Measurements from ENCODE around the gene IFT80.

IFT80 gene

DNA sequence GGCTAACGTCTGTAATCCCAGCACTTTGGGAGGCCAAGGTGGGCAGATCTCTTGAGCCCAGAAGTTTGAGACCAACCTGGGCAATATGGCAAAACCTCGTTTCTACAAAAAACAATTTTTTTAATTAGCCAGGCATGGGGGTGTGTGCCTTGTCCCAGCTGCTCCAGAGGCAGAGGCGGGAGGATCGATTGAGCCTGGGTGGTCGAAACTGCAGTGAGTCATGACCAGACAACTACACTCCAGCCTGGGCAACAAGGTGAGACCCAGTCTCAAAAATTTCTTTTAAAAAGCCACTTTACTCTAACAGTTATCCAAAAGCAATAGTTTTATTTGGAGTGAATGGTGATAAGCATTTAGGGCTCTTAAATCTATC lies 38.0 kb upstream of the IFT80 start:
- peaks cover 7% of the 10 kb centered on the region; the same call in 1 of the 2 replicates for H4K20me1 ChIP-seq (ENCODE audit: control insufficient read depth, insufficient read depth, low read depth, low read length)
- H3K27me3 ChIP-seq (ENCODE audit: control insufficient read depth, low read length) = no peaks in the 10 kb centered on the region
- no peaks in the 10 kb centered on the region for H3K9me2 ChIP-seq (replicated peaks; ENCODE audit: control insufficient read depth, low read length)
- TF ChIP-seq, protein P1, sequence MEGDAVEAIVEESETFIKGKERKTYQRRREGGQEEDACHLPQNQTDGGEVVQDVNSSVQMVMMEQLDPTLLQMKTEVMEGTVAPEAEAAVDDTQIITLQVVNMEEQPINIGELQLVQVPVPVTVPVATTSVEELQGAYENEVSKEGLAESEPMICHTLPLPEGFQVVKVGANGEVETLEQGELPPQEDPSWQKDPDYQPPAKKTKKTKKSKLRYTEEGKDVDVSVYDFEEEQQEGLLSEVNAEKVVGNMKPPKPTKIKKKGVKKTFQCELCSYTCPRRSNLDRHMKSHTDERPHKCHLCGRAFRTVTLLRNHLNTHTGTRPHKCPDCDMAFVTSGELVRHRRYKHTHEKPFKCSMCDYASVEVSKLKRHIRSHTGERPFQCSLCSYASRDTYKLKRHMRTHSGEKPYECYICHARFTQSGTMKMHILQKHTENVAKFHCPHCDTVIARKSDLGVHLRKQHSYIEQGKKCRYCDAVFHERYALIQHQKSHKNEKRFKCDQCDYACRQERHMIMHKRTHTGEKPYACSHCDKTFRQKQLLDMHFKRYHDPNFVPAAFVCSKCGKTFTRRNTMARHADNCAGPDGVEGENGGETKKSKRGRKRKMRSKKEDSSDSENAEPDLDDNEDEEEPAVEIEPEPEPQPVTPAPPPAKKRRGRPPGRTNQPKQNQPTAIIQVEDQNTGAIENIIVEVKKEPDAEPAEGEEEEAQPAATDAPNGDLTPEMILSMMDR (IDR thresholded peaks at IDR 0.05; ENCODE audit: low read depth, low read length, poor library complexity, severe bottlenecking) = no peak
- no peak for TF ChIP-seq EZH2phosphoT487 (IDR thresholded peaks at IDR 0.05; ENCODE audit: borderline replicate concordance, low read length)
- H3K4me1 ChIP-seq (ENCODE audit: control insufficient read depth, low read length) = peaks cover 22% of the 10 kb centered on the region
- no peak overlapping the region for H3K4me3 ChIP-seq (ENCODE audit: low read length)
- no peak overlapping the region for H3K4me2 ChIP-seq (ENCODE audit: low read length)
- peaks cover 95% of the 10 kb centered on the region for H3K36me3 ChIP-seq (ENCODE audit: control insufficient read depth, low read length)
- H3F3A ChIP-seq (ENCODE audit: control insufficient read depth, insufficient read depth) = peaks cover 88% of the 10 kb centered on the region
- H3K9me3 ChIP-seq (ENCODE audit: control insufficient read depth, insufficient read depth, low read length) = no peaks in the 10 kb centered on the region
- H3K27ac ChIP-seq (ENCODE audit: low read depth, low read length) = no peak overlapping the region
- peaks cover 99% of the 10 kb centered on the region for H3K79me2 ChIP-seq (ENCODE audit: control insufficient read depth, low read length)

DNA sequence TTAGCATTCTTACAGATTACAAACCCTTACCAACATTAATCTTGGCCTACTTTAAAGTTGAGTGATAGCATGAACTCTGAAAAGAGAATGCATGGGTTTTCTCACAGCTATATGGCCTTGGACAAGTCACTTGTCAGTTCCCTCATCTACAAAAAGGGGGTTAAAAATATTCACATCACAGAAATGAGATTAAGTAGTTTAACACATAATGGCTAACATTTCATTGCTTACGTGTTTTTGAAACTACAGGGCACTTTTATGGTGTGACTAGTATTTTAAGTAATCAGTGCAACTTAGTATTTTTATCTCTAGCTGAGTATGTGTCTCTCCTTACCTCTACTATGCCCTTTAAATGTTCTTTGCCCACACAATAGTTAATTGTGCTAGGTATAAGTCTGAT lies 36.7 kb upstream of the IFT80 start:
- Histone ChIP-seq H3K9me3 (ENCODE audit: control insufficient read depth, insufficient read depth, low read length) (no peaks in the 10 kb centered on the region), H3K4me1 (ENCODE audit: control insufficient read depth, low read length) (peaks cover 20% of the 10 kb centered on the region), H3K27ac (ENCODE audit: low read depth, low read length) (no peak overlapping the region), H3F3A (ENCODE audit: control insufficient read depth, insufficient read depth) (peaks cover 91% of the 10 kb centered on the region), H3K4me2 (ENCODE audit: low read length) (peak overlapping the region; percentile 4; the same call in 1 of the 2 replicates), H3K79me2 (ENCODE audit: control insufficient read depth, low read length) (peaks cover 98% of the 10 kb centered on the region), H3K9me2 (replicated peaks; ENCODE audit: control insufficient read depth, low read length) (no peaks in the 10 kb centered on the region), H3K4me3 (ENCODE audit: low read length) (no peak overlapping the region), H3K36me3 (ENCODE audit: control insufficient read depth, low read length) (peaks cover 98% of the 10 kb centered on the region), H4K20me1 (ENCODE audit: control insufficient read depth, insufficient read depth, low read depth, low read length) (peaks cover 7% of the 10 kb centered on the region; the same call in 1 of the 2 replicates), H3K27me3 (ENCODE audit: control insufficient read depth, low read length) (no peaks in the 10 kb centered on the region)
- TF ChIP-seq, protein P1 (IDR thresholded peaks at IDR 0.05; ENCODE audit: low read depth, low read length, poor library complexity, severe bottlenecking) = no peak
- no peak for TF ChIP-seq EZH2phosphoT487 (IDR thresholded peaks at IDR 0.05; ENCODE audit: borderline replicate concordance, low read length)

DNA sequence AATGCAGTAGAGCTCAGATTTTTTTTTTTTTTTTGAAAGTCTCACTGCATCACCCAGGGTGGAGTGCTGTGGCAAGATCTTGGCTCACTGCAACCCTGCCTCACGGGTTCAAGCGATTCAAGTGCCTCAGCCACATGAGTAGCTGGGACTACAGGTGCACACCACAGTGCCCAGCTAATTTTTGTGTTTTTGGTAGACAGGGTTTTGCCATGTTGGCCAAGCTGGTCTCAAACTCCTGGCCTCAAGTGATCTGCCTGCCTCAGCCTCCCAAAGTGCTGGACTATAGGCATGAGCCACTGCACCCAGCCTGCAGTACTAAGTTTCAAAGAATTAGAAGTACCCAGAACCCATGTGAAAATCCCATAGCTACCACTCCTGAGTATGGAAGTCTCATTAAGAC lies 36.1 kb upstream of the IFT80 start:
- no peak overlapping the region for H3K27ac ChIP-seq (ENCODE audit: low read depth, low read length)
- H3K4me1 ChIP-seq (ENCODE audit: control insufficient read depth, low read length) = peaks cover 20% of the 10 kb centered on the region
- peaks cover 97% of the 10 kb centered on the region for H3K36me3 ChIP-seq (ENCODE audit: control insufficient read depth, low read length)
- H3K9me3 ChIP-seq (ENCODE audit: control insufficient read depth, insufficient read depth, low read length) = no peaks in the 10 kb centered on the region
- TF ChIP-seq EZH2phosphoT487 (IDR thresholded peaks at IDR 0.05; ENCODE audit: borderline replicate concordance, low read length) = no peak
- TF ChIP-seq, protein P1 (IDR thresholded peaks at IDR 0.05; ENCODE audit: low read depth, low read length, poor library complexity, severe bottlenecking) = no peak
- no peak overlapping the region for H3K4me2 ChIP-seq (ENCODE audit: low read length)
- H3K27me3 ChIP-seq (ENCODE audit: control insufficient read depth, low read length) = no peaks in the 10 kb centered on the region
- peaks cover 95% of the 10 kb centered on the region for H3K79me2 ChIP-seq (ENCODE audit: control insufficient read depth, low read length)
- H3K4me3 ChIP-seq (ENCODE audit: low read length) = no peak overlapping the region
- H4K20me1 ChIP-seq (ENCODE audit: control insufficient read depth, insufficient read depth, low read depth, low read length) = peaks cover 7% of the 10 kb centered on the region; the same call in 1 of the 2 replicates
- H3F3A ChIP-seq (ENCODE audit: control insufficient read depth, insufficient read depth) = peaks cover 94% of the 10 kb centered on the region
- no peaks in the 10 kb centered on the region for H3K9me2 ChIP-seq (replicated peaks; ENCODE audit: control insufficient read depth, low read length)
